Prostate gland (tissue), 2 donors: ENCODE measurements around the gene BCL11A. TPM values are rescaled to one million over a fixed set of nuclear protein-coding genes. Genes with fewer than 3 reads are reported as not detected.

Experiments used
- DNase-seq: peaks from one replicate; pipeline ENCODE4 v3.0.0-alpha.2; 2019; ENCODE audit warnings: low spot score
- H3K27ac ChIP-seq, 2 donors: fragments of 200-600 bp; sonication (generic); 2 replicates each; pipeline ENCODE4 v1.5.1; 2017 to 2019
- H3K27me3 ChIP-seq: fragments of 200-600 bp; sonication (generic); replicated peaks from 2 replicates; pipeline ENCODE4 v1.5.1; 2019; ENCODE audit not compliant: insufficient read depth
- H3K36me3 ChIP-seq, 2 donors: fragments of 200-600 bp; sonication (generic); 1 replicate in 1 of 2; 2 replicates in 1 of 2; pipeline versions ENCODE4 v1.5.1 to v1.8.1; 2017 to 2019
- H3K4me1 ChIP-seq: fragments of 200-600 bp; sonication (generic); replicated peaks from 2 replicates; pipeline ENCODE4 v1.5.1; 2019
- H3K4me3 ChIP-seq, 2 donors: fragments of 200-600 bp; sonication (generic); 2 replicates each; pipeline ENCODE4 v1.5.1; 2017 to 2019
- H3K9me3 ChIP-seq: fragments of 200-600 bp; sonication (generic); 2 replicates; pipeline ENCODE4 v1.5.1; 2017
- POLR2A ChIP-seq: fragments of 450-650 bp; IDR thresholded peaks from one replicate; pipeline ENCODE4 v1.6.1; 2016; ENCODE audit warnings: antibody characterized with exemption, mild to moderate bottlenecking
- POLR2AphosphoS5 ChIP-seq: sonication (generic); formaldehyde crosslinking; IDR thresholded peaks from one replicate; pipeline ENCODE4 v1.6.1; 2017; ENCODE audit warnings: antibody characterized with exemption
- WGBS: methylation state at CpG from one replicate; pipeline ENCODE4 v1.1.5; 2018; 5-methylcytosine and 5-hydroxymethylcytosine counted together
- intact Hi-C: fragments of 100-400 bp; cut with DNase I; formaldehyde crosslinking; loops from one replicate; pipeline ENCODE4 v1.14.2; 2022
- total RNA-seq, 2 donors: library from RNA; depleted of rRNA; stranded (reverse); fragments of >200 nt; gene quantifications; one replicate each; pipeline ENCODE4 v1.1.0, GENCODE V29; 2016
- TF ChIP-seq, protein P1 (sequence below), 4 experiments: fragments of 200-600 bp in 2 of 4; fragments of 450-650 bp in 2 of 4; sonication (generic) in 2 of 4; IDR thresholded peaks; 1 replicate in 3 of 4; 2 replicates in 1 of 4; pipeline ENCODE4 v1.5.1; 2016 to 2019; ENCODE audit warnings: antibody characterized with exemption in 4 of 4, mild to moderate bottlenecking in 2 of 4, moderate library complexity in 2 of 4

Gene BCL11A
- total RNA-seq, 2 donors from 2014 or later, result 14.6 to 22.2 TPM

- Histone ChIP-seq H3K36me3 (no peaks in the 10 kb centered on the region), H3K4me1 (no peaks in the 10 kb centered on the region), H3K9me3 (no peaks in the 10 kb centered on the region), H3K27ac (no peak overlapping the region), H3K4me3 (no peak overlapping the region), H3K27me3 (no peaks in the 10 kb centered on the region)
- intact Hi-C loops, result no loop called here
- DNase-seq, result no peak
- TF ChIP-seq, protein P1, sequence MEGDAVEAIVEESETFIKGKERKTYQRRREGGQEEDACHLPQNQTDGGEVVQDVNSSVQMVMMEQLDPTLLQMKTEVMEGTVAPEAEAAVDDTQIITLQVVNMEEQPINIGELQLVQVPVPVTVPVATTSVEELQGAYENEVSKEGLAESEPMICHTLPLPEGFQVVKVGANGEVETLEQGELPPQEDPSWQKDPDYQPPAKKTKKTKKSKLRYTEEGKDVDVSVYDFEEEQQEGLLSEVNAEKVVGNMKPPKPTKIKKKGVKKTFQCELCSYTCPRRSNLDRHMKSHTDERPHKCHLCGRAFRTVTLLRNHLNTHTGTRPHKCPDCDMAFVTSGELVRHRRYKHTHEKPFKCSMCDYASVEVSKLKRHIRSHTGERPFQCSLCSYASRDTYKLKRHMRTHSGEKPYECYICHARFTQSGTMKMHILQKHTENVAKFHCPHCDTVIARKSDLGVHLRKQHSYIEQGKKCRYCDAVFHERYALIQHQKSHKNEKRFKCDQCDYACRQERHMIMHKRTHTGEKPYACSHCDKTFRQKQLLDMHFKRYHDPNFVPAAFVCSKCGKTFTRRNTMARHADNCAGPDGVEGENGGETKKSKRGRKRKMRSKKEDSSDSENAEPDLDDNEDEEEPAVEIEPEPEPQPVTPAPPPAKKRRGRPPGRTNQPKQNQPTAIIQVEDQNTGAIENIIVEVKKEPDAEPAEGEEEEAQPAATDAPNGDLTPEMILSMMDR (IDR thresholded peaks at IDR 0.05), result no peak
Observed at GRCh38 chr2:60415814-60416213, 137.6 kb downstream of the BCL11A start.

DNA sequence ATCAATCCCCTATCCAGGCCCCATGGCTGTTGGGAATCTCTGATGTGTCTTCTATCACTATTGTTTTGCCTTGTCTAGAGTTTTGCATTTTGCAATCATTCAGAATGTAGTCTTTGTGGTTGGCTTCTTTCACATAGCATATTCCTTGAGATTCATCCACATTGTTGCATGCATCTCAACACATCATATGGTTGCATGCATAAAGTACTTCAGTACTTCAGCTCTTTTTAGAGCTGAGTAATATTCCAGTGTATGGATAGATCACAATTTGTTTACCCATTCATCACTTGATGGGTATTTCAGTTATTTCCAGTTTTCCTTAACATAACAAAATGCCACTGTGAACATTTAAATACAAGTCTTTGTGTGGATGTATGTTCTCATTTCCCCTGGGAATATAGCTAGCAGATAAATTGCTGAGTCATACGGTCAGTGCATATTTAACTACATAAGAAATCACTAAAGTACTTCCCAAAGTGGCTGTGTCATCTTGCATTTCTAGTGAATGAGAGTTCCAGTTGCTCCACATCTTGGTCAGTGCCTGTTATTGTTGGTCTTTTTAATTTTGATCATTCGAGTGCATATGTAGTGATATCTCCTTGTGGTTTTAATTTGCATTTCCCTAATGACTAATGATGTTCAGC lies 138.8 kb downstream of the BCL11A start:
- Histone ChIP-seq H3K4me3 (no peak overlapping the region), H3K36me3 (no peaks in the 10 kb centered on the region), H3K27me3 (no peaks in the 10 kb centered on the region), H3K9me3 (no peaks in the 10 kb centered on the region), H3K4me1 (no peaks in the 10 kb centered on the region), H3K27ac (no peak overlapping the region)
- intact Hi-C loops, result no loop called here
- no peak for DNase-seq
- TF ChIP-seq, protein P1 (IDR thresholded peaks at IDR 0.05), result no peak
- TF ChIP-seq POLR2A (no peak), POLR2AphosphoS5 (no peak)
- WGBS, result 90% methylated on average over 2 of the region's 2 CpGs

GRCh38 chr2:60413814-60414168 lies 139.7 kb downstream of the BCL11A start:
- Histone ChIP-seq H3K27me3 (no peaks in the 10 kb centered on the region), H3K36me3 (no peaks in the 10 kb centered on the region), H3K27ac (no peak overlapping the region), H3K4me1 (no peaks in the 10 kb centered on the region), H3K4me3 (no peak overlapping the region), H3K9me3 (no peaks in the 10 kb centered on the region)
- 79% methylated on average over 6 of the region's 6 CpGs for WGBS
- intact Hi-C loops, result no loop called here
- no peak for TF ChIP-seq POLR2AphosphoS5
- TF ChIP-seq POLR2A, result no peak
- TF ChIP-seq, protein P1 (IDR thresholded peaks at IDR 0.05), result no peak
- DNase-seq, result no peak

- intact Hi-C loops, result no loop called here
- DNase-seq, result no peak
- 89% methylated on average over 4 of the region's 4 CpGs for WGBS
- no peaks in the 10 kb centered on the region for H3K36me3 ChIP-seq
- H3K27ac ChIP-seq, result no peak overlapping the region
- H3K9me3 ChIP-seq, result no peaks in the 10 kb centered on the region
- TF ChIP-seq, protein P1 (IDR thresholded peaks at IDR 0.05), result no peak
- no peak for TF ChIP-seq POLR2AphosphoS5
- TF ChIP-seq POLR2A, result no peak
- H3K4me1 ChIP-seq, result no peaks in the 10 kb centered on the region
- H3K4me3 ChIP-seq, result no peak overlapping the region
- H3K27me3 ChIP-seq, result no peaks in the 10 kb centered on the region
Observed at GRCh38 chr2:60413069-60413813, 140.2 kb downstream of the BCL11A start.

DNA sequence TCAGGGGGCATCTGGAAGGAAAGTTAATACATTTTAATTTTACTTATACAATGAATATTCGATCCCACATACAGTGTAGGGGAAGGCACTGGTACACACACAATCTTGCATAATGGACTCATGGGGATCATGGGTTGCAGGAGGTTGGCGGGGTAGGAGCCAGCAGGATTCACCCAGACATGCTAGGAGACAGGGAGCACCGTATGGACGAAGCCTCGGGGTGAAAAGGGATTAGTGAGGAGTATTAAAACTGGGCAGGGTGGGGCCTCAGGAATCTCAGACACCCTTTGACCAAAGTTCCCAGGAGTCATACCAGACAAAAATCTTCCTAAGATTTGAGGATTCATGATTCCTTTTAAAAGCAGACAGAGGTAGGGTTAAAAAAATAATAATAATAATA lies 140.8 kb downstream of the BCL11A start:
- no peaks in the 10 kb centered on the region for H3K4me1 ChIP-seq
- TF ChIP-seq POLR2A (no peak), POLR2AphosphoS5 (no peak)
- TF ChIP-seq, protein P1 (IDR thresholded peaks at IDR 0.05), result no peak
- no peak overlapping the region for H3K27ac ChIP-seq
- H3K27me3 ChIP-seq, result no peaks in the 10 kb centered on the region
- H3K4me3 ChIP-seq, result no peak overlapping the region
- H3K36me3 ChIP-seq, result no peaks in the 10 kb centered on the region
- intact Hi-C loops, result no loop called here
- no peak for DNase-seq
- WGBS, result 68% methylated on average over 5 of the region's 5 CpGs
- no peaks in the 10 kb centered on the region for H3K9me3 ChIP-seq
